Measurements from ENCODE around the gene MMD2.

DNA sequence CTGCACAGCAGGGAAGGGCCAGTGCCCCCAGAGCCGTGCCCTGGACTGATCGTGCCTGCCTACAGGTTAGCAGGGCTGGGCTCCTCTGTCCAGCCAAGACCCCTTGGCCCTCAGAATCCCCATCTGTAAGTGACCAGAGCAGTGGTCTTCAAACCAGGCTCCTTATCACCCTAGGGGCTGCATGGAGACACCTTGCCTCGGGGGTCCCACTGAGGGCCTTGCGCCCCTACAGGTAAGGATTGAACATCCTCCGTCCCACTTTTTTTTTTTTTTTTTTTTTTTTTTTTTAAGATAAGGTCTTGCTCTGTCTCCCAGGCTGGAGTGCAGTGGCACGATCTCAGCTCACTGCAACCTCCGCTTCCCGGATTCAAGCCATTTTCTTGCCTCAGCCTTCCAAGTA is 42.9 kb downstream of the MMD2 start:
- TF ChIP-seq, protein P1, sequence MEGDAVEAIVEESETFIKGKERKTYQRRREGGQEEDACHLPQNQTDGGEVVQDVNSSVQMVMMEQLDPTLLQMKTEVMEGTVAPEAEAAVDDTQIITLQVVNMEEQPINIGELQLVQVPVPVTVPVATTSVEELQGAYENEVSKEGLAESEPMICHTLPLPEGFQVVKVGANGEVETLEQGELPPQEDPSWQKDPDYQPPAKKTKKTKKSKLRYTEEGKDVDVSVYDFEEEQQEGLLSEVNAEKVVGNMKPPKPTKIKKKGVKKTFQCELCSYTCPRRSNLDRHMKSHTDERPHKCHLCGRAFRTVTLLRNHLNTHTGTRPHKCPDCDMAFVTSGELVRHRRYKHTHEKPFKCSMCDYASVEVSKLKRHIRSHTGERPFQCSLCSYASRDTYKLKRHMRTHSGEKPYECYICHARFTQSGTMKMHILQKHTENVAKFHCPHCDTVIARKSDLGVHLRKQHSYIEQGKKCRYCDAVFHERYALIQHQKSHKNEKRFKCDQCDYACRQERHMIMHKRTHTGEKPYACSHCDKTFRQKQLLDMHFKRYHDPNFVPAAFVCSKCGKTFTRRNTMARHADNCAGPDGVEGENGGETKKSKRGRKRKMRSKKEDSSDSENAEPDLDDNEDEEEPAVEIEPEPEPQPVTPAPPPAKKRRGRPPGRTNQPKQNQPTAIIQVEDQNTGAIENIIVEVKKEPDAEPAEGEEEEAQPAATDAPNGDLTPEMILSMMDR (conservative IDR thresholded peaks at IDR 0.05 in 1 of 2, IDR thresholded peaks at IDR 0.05 in 1 of 2; ENCODE audit: low read depth in 1 of 2, low read length in 2 of 2) = no peak
- TF ChIP-seq EZH2 (IDR thresholded peaks at IDR 0.05; ENCODE audit: low read length, missing control alignments) = no peak

All from fibroblast of lung (primary cell).